ENCODE measurements around the gene B4GALT1. TPM values are rescaled to one million over a fixed set of nuclear protein-coding genes. Genes with fewer than 3 reads are reported as not detected.

Gene B4GALT1
- total RNA-seq, 2 donors from 2014 or later, result 31.3 to 42.3 TPM

- Histone ChIP-seq H3K27me3 (no peaks in the 10 kb centered on the region), H3K9me3 (no peaks in the 10 kb centered on the region), H3K4me3 (no peak overlapping the region), H3K36me3 (replicated peaks in 1 of 2; ENCODE audit: insufficient read depth in 1 of 2, low read depth in 2 of 2) (peaks cover 0 to 17% of the 10 kb centered on the region in 2 donors), H3K27ac (no peak overlapping the region), H3K4me1 (peaks cover 7% of the 10 kb centered on the region)
- ATAC-seq (no peak), DNase-seq (no peak)
- TF ChIP-seq, protein P1, sequence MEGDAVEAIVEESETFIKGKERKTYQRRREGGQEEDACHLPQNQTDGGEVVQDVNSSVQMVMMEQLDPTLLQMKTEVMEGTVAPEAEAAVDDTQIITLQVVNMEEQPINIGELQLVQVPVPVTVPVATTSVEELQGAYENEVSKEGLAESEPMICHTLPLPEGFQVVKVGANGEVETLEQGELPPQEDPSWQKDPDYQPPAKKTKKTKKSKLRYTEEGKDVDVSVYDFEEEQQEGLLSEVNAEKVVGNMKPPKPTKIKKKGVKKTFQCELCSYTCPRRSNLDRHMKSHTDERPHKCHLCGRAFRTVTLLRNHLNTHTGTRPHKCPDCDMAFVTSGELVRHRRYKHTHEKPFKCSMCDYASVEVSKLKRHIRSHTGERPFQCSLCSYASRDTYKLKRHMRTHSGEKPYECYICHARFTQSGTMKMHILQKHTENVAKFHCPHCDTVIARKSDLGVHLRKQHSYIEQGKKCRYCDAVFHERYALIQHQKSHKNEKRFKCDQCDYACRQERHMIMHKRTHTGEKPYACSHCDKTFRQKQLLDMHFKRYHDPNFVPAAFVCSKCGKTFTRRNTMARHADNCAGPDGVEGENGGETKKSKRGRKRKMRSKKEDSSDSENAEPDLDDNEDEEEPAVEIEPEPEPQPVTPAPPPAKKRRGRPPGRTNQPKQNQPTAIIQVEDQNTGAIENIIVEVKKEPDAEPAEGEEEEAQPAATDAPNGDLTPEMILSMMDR (IDR thresholded peaks at IDR 0.05), result no peak
- no peak for TF ChIP-seq POLR2A (IDR thresholded peaks at IDR 0.05)
- intact Hi-C loops (cut with DNase I), result no loop called here
- 83 to 89% methylated on average over 4 of the region's 4 CpGs for WGBS, 2 donors
These were observed 55.0 kb downstream of the B4GALT1 start for GRCh38 chr9:33112094-33112493.

- no peaks in the 10 kb centered on the region for H3K27me3 ChIP-seq
- TF ChIP-seq, protein P1 (IDR thresholded peaks at IDR 0.05), result no peak
- TF ChIP-seq POLR2A (IDR thresholded peaks at IDR 0.05), result no peak
- H3K4me3 ChIP-seq, result no peak overlapping the region
- DNase-seq (no peak), ATAC-seq (no peak)
- peaks cover 12% of the 10 kb centered on the region for H3K4me1 ChIP-seq
- H3K36me3 ChIP-seq (replicated peaks in 1 of 2; ENCODE audit: insufficient read depth in 1 of 2, low read depth in 2 of 2), result peaks cover 0 to 17% of the 10 kb centered on the region in 2 donors
- intact Hi-C loops (cut with DNase I), result no loop called here
- no peaks in the 10 kb centered on the region for H3K9me3 ChIP-seq
- WGBS, 2 donors, result 86 to 92% methylated on average over 5 of the region's 5 CpGs
- no peak overlapping the region for H3K27ac ChIP-seq
These were observed 55.5 kb downstream of the B4GALT1 start for GRCh38 chr9:33111631-33112030.

DNA sequence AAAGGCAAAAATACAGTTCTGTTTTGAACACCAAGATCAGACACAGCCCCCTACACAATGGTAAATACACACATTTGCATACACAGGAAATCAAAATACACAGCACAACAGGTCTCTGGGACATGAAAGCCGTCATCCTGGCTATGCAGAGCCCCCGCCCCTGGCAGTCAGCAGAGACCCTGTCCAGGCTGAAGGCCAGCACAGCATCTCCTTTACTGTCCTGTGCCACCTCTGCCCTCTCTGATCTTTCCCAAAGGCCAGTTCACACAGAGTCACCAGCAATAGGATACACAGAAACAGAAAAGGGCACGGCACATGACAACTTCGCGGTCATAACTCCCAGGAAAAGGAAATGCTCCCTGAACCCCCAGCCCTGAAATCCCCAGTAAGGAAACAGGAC is 56.5 kb downstream of the B4GALT1 start:
- intact Hi-C loops (cut with DNase I), result no loop called here
- DNase-seq (no peak), ATAC-seq (no peak)
- Histone ChIP-seq H3K4me1 (peaks cover 15% of the 10 kb centered on the region), H3K36me3 (replicated peaks in 1 of 2; ENCODE audit: insufficient read depth in 1 of 2, low read depth in 2 of 2) (peaks cover 0 to 17% of the 10 kb centered on the region in 2 donors), H3K9me3 (no peaks in the 10 kb centered on the region), H3K27me3 (no peaks in the 10 kb centered on the region), H3K27ac (no peak overlapping the region), H3K4me3 (no peak overlapping the region)
- 89 to 96% methylated on average over 5 of the region's 5 CpGs for WGBS, 2 donors
- TF ChIP-seq POLR2A (IDR thresholded peaks at IDR 0.05), result no peak
- TF ChIP-seq, protein P1 (IDR thresholded peaks at IDR 0.05), result no peak

DNA sequence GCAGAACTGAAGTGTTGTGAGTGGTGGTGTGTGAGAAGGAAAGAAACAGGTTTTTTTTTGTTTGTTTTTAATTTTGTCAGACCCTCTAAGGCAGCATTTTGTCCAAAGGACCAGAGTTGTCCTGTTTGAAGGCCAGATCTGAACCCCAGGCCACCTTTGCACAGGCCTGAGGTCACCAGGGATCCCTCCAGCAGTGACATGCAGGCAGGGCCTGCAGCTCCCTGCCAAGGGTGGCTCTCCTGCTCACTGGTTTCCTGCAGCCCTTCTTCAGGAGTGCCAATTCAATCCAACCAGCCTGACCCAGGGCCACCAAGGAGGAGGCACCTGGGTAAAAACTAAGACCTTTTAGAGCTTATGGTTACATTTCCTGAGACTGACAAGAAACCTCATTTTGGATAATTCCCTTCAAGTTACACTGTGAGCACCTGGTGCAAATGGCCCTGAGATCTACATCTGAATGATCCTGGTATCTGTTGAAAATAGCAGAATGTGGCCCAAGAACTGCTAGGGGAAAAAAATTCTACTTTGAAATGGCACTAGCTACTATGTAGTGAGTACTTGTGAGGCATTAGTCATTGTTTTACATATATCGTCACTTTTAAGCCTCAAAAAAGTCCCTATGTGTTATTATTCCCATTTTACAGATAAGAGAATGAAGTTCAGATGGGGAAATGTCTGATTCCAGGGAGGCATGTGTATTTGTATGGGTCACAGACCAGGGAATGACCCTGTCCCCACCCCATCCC is 57.1 kb downstream of the B4GALT1 start:
- Histone ChIP-seq H3K27me3 (no peaks in the 10 kb centered on the region), H3K27ac (no peak overlapping the region), H3K36me3 (replicated peaks in 1 of 2; ENCODE audit: insufficient read depth in 1 of 2, low read depth in 2 of 2) (peaks cover 0 to 14% of the 10 kb centered on the region in 2 donors), H3K4me1 (peaks cover 15% of the 10 kb centered on the region), H3K4me3 (no peak overlapping the region), H3K9me3 (no peaks in the 10 kb centered on the region)
- DNase-seq, result no peak
- ATAC-seq, result no peak
- no peak for TF ChIP-seq POLR2A (IDR thresholded peaks at IDR 0.05)
- TF ChIP-seq, protein P1 (IDR thresholded peaks at IDR 0.05), result no peak
- 81 to 96% methylated on average over 1 of the region's 1 CpG for WGBS, 2 donors
- intact Hi-C loops (cut with DNase I), result no loop called here

GRCh38 chr9:33109097-33109496 is 58.0 kb downstream of the B4GALT1 start:
- Histone ChIP-seq H3K36me3 (replicated peaks in 1 of 2; ENCODE audit: insufficient read depth in 1 of 2, low read depth in 2 of 2) (peaks cover 0 to 13% of the 10 kb centered on the region in 2 donors), H3K4me1 (peaks cover 15% of the 10 kb centered on the region), H3K27ac (no peak overlapping the region), H3K27me3 (no peaks in the 10 kb centered on the region), H3K4me3 (no peak overlapping the region), H3K9me3 (no peaks in the 10 kb centered on the region)
- ATAC-seq (no peak), DNase-seq (no peak)
- 78 to 79% methylated on average over 3 of the region's 3 CpGs for WGBS, 2 donors
- no peak for TF ChIP-seq POLR2A (IDR thresholded peaks at IDR 0.05)
- TF ChIP-seq, protein P1 (IDR thresholded peaks at IDR 0.05), result no peak
- intact Hi-C loops (cut with DNase I), result no loop called here

All from body of pancreas (tissue), 4 donors.